ENCODE measurements around the gene DNAH5.

The DNAH5 gene

GRCh38 chr5:13692172-13692571, 252.3 kb downstream of the DNAH5 start:
- DNase-seq = no peak

GRCh38 chr5:13676531-13676930, 268.0 kb downstream of the DNAH5 start:
- no peak for DNase-seq

GRCh38 chr5:13674391-13674790, 270.1 kb downstream of the DNAH5 start:
- no peak for DNase-seq

DNA sequence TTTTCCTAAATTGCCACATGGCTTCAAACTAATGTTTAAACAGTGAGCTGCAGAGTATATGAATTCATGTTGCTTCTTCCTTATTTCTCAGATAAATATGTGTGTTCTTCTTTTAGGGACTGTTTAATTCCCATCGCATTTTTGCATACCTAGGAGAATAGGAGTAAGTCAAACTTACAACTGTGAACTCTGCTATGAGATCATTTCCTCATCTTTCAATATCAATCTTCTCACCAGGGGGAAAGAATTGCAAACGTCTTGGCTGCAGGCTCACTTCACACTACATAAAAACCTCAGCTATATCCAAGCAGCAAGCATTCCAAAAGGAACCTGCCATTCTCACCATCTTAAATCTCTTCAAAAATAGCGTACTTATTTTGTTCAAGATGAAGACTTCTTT, 271.0 kb downstream of the DNAH5 start:
- DNase-seq = no peak

GRCh38 chr5:13664377-13664776, 280.1 kb downstream of the DNAH5 start:
- DNase-seq = no peak

GRCh38 chr5:13662626-13663025, 281.9 kb downstream of the DNAH5 start:
- DNase-seq = no peak

DNA sequence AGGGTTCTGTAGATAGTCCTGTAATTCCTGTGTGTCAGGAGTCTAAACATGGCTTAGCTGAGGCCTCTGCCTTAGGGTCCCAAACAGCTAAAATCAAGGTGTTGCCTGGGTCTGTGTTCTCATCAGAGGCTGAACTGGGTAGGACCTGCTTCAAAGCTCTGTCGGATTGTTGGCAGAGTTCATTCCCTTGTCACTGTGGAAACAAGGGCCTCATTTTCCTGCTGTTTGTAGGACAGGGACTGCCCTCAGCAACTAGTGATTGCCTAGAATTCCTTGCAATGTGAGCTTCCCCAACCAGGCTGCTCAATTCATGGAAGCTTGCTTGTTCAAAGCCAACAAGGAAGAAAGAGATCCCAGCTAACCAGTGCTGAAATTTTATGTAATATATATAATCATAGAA, 283.2 kb downstream of the DNAH5 start:
- no peak for DNase-seq

- DNase-seq = peak; percentile 10
Measured at GRCh38 chr5:13660072-13660471, 284.4 kb downstream of the DNAH5 start.

DNA sequence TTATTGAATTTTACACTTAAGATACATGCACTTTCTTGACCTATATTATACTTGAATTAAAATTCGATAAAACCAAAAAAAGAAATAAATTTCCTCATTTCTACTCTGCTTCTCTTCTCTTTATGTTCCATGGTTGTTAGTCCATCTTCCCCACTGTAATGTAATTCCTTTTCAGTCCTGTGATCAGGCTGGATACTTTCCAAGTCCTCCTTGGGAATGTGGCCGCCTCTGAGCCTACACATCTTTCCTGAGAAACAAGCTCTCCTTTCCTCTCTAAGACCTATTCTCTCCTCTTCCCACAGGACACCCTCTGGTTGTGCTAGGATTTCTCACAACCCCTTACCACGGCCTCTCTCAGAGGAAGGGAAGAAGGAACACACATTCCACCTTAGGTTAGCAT, 285.1 kb downstream of the DNAH5 start:
- no peak for DNase-seq

GRCh38 chr5:13658761-13659160, 285.7 kb downstream of the DNAH5 start:
- no peak for DNase-seq

- DNase-seq = no peak
Measured at GRCh38 chr5:13658152-13658551, 286.3 kb downstream of the DNAH5 start.

- no peak for DNase-seq
Measured at GRCh38 chr5:13653709-13654108, 290.8 kb downstream of the DNAH5 start.

DNA sequence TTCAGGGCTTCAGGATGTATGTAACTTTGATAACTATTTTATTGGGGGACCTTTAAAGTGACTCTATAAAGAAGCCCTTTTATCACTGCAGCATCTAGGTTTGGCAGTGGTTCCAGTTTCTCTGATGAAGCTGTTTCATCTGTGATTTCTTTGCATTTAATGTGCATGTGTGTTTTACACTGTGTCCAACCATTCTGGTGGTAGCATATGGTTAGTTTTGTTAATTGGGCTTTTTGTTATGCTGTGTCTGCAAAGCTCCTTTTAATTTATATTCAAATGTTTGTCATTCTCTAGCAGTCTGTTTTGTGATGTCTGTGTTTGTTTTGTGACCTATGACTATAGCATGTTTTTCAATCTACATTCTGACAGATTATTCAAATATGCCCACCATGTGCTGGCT, 294.8 kb downstream of the DNAH5 start:
- DNase-seq = no peak

GRCh38 chr5:13648822-13649221, 295.7 kb downstream of the DNAH5 start:
- DNase-seq = no peak

DNA sequence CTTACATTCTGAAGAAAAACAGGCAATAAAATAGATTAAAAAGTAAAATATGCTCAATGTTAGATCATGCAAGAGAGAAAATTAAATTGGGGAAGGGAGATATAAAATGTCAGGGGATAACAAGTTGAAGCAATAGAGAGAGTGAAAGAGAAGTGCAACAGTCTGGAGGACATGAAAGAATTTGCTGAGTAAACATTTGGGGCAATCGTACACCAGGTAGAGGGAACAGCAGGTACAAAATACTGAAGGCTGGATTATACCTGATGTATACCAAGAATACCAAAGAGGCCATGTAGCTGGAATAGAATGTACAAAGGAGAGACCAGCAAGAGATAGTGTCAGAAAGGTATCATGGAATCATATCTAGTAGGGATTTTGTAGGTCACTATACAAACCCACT, 300.8 kb downstream of the DNAH5 start:
- DNase-seq = no peak

- DNase-seq = no peak
Measured at GRCh38 chr5:13643196-13643595, 301.3 kb downstream of the DNAH5 start.
